Measurements from ENCODE around the gene FUT2.

The FUT2 gene

DNA sequence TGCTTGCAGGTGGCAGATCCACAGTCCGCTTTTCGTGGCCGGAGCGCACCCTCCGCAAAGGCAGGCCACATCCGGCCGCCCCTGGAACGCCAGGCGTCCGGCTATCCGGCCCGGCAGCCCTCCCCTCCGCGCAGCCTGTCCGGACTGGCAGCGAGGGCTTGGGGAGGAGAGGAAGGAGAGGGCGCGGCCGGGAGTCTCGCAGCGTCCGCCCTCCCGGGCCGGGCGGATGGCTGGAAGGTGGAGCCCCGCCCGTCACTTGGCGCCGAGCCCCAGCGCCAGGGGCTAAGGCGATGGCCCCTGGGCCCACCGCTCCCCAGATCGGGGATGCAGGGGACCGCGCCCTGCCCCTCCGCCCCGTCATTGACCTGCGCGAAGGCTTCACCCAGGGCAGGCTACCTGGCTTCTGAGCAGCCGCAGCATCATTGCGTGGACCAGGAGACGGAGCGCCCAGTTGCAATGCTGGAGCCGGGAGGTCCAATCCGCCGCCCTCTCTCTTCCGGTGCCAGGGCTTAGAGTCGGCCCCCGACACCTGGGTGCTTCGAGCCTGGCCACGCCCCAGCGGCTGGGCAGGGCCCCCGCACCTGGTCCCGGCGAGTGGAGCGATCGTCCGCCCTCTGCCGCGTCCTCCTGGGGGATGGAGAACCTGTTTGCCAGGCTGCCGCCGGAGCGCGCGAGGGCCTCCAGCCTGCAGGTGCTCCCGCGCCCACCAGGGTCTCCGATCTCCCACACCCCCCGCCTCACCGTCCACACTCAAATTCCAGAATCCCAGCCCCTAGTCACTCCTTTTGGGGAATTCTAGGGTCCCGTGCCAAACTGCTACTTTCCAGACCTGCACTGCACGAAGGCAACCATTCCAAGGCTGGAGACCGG, 57.0 kb downstream of the FUT2 start, which contains the start of gene FUT1:
FUT1 (minus strand) TSS at position 146 of the 870 bp plus-strand sequence. CDS start 1,360 bp downstream, outside the sequence.
- no peak within 1 kb of the TSS for H2BK120ac ChIP-seq (ENCODE audit: low read depth, low read length)
- peak within 1 kb of the TSS; percentile 74 for H2AK5ac ChIP-seq (ENCODE audit: low read depth, low read length)
- no peak for DNase-seq (ENCODE audit: low spot score)
- peak within 1 kb of the TSS; percentile 96 for H3K4me2 ChIP-seq (ENCODE audit: insufficient read depth, low read length, poor library complexity, severe bottlenecking)
- H3K79me1 ChIP-seq (ENCODE audit: low read depth, low read length), result peaks cover 2% of the 10 kb centered on the region
- H3K27ac ChIP-seq (replicated peaks; ENCODE audit: low read length), result no peak within 1 kb of the TSS
- H2BK15ac ChIP-seq (ENCODE audit: low read length), result peak within 1 kb of the TSS; percentile 71
- no peak within 1 kb of the TSS for H2BK5ac ChIP-seq (ENCODE audit: low read length)
- H3K9ac ChIP-seq (ENCODE audit: low read depth, low read length, poor library complexity), result peak within 1 kb of the TSS; percentile 91
- peaks cover 0 to 9% of the 10 kb centered on the region in 2 donors for H3K9me3 ChIP-seq (replicated peaks in 1 of 2; ENCODE audit: control insufficient read depth in 2 of 2, insufficient read depth in 1 of 2, low read depth in 1 of 2, low read length in 2 of 2)
- H3K4me1 ChIP-seq (ENCODE audit: control insufficient read depth in 2 of 2, insufficient read depth in 1 of 2, low read depth in 1 of 2, low read length in 2 of 2), result peaks cover 6 to 8% of the 10 kb centered on the region in 2 donors
- peak within 1 kb of the TSS; percentile 82 for H2BK12ac ChIP-seq (ENCODE audit: low read length)
- peak within 1 kb of the TSS; percentile 15 to 90 for H3K4me3 ChIP-seq (ENCODE audit: low read length in 2 of 2)
- H4K91ac ChIP-seq (ENCODE audit: low read depth, low read length, poor library complexity), result no peak within 1 kb of the TSS
- peak within 1 kb of the TSS; percentile 90 for H3K14ac ChIP-seq (ENCODE audit: low read length)
- H2AFZ ChIP-seq (ENCODE audit: low read length), result peak within 1 kb of the TSS; percentile 82
- H3K27me3 ChIP-seq (ENCODE audit: control insufficient read depth in 3 of 3, insufficient read depth in 3 of 3, low read depth in 1 of 3, low read length in 3 of 3), result peaks cover 0 to 76% (median 18%) of the 10 kb centered on the region in 3 experiments
- no peak within 1 kb of the TSS for H4K8ac ChIP-seq (ENCODE audit: low read depth, low read length)
- peak within 1 kb of the TSS; percentile 90 for H3K23ac ChIP-seq (ENCODE audit: low read depth, low read length, poor library complexity)
- peak within 1 kb of the TSS; percentile 58 for H3K18ac ChIP-seq (ENCODE audit: low read length)
- H3K36me3 ChIP-seq (replicated peaks in 1 of 2; ENCODE audit: control insufficient read depth in 2 of 2, insufficient read depth in 2 of 2, low read length in 2 of 2), result no peaks in the 10 kb centered on the region
- no peak within 1 kb of the TSS for H3K4ac ChIP-seq (ENCODE audit: low read length)
- no CpG with 5 or more reads among the region's 73 CpGs for WGBS, 2 donors (ENCODE audit: extremely low coverage in 2 of 2, insufficient read length in 2 of 2, insufficient replicate concordance in 1 of 2)

DNA sequence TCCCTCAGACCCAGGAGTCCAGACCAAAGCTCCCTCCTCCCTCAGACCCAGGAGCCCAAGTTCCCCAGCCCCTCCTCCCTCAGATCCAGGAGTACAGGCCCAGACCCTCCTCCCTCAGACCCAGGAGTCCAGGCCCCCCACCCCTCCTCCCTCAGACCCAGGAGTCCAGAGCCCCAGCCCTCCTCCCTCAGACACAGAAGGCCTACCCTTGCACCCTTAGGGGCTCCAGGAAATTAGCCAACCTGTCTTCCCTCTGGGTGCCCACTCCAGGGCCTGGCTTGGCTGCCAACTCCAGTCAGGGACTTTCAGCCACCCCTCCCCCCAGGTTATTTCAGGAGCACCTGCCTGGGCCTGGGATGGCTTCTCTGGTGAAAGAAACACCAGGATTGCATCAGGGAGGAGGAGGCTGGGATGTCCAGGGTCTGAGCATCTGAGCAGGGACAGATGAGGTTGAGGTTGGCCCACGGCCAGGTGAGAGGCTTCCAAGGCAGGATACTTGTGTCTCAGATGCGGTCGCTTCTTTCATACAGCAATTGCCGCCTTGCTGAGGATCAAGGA, 59.4 kb downstream of the FUT2 start, which contains the start of gene FGF21:
FGF21 (plus strand) TSS at position 441 of the 558 bp plus-strand sequence. CDS start 713 bp downstream, outside the sequence.
- H3K14ac ChIP-seq (ENCODE audit: low read length), result peak within 1 kb of the TSS; percentile 89
- H2AFZ ChIP-seq (ENCODE audit: low read length), result no peak within 1 kb of the TSS
- peak within 1 kb of the TSS; percentile 22 for H2BK12ac ChIP-seq (ENCODE audit: low read length)
- no peak within 1 kb of the TSS for H3K23ac ChIP-seq (ENCODE audit: low read depth, low read length, poor library complexity)
- peak within 1 kb of the TSS; percentile 53 for H4K91ac ChIP-seq (ENCODE audit: low read depth, low read length, poor library complexity)
- H3K27me3 ChIP-seq (ENCODE audit: control insufficient read depth in 3 of 3, insufficient read depth in 3 of 3, low read depth in 1 of 3, low read length in 3 of 3), result peaks cover 0 to 58% (median 18%) of the 10 kb centered on the region in 3 experiments
- peaks cover 6 to 8% of the 10 kb centered on the region in 2 donors for H3K4me1 ChIP-seq (ENCODE audit: control insufficient read depth in 2 of 2, insufficient read depth in 1 of 2, low read depth in 1 of 2, low read length in 2 of 2)
- peaks cover 2% of the 10 kb centered on the region for H3K79me1 ChIP-seq (ENCODE audit: low read depth, low read length)
- no peak within 1 kb of the TSS for H3K9ac ChIP-seq (ENCODE audit: low read depth, low read length, poor library complexity)
- WGBS, 2 donors (ENCODE audit: extremely low coverage in 2 of 2, insufficient read length in 2 of 2, insufficient replicate concordance in 1 of 2), result no CpG with 5 or more reads among the region's 4 CpGs
- H3K18ac ChIP-seq (ENCODE audit: low read length), result peak within 1 kb of the TSS; percentile 38
- no peak within 1 kb of the TSS for H2BK120ac ChIP-seq (ENCODE audit: low read depth, low read length)
- no peak for DNase-seq (ENCODE audit: low spot score)
- no peak within 1 kb of the TSS for H2BK5ac ChIP-seq (ENCODE audit: low read length)
- no peak within 1 kb of the TSS for H3K4me3 ChIP-seq (ENCODE audit: low read length in 2 of 2)
- peak within 1 kb of the TSS; percentile 82 for H2AK5ac ChIP-seq (ENCODE audit: low read depth, low read length)
- peak within 1 kb of the TSS; percentile 3 for H4K8ac ChIP-seq (ENCODE audit: low read depth, low read length)
- H3K36me3 ChIP-seq (replicated peaks in 1 of 2; ENCODE audit: control insufficient read depth in 2 of 2, insufficient read depth in 2 of 2, low read length in 2 of 2), result no peaks in the 10 kb centered on the region
- no peak within 1 kb of the TSS for H3K27ac ChIP-seq (replicated peaks; ENCODE audit: low read length)
- H3K9me3 ChIP-seq (replicated peaks in 1 of 2; ENCODE audit: control insufficient read depth in 2 of 2, insufficient read depth in 1 of 2, low read depth in 1 of 2, low read length in 2 of 2), result peaks cover 0 to 8% of the 10 kb centered on the region in 2 donors
- H3K4ac ChIP-seq (ENCODE audit: low read length), result no peak within 1 kb of the TSS
- peak within 1 kb of the TSS; percentile 89 for H2BK15ac ChIP-seq (ENCODE audit: low read length)
- peak within 1 kb of the TSS; percentile 11 for H3K4me2 ChIP-seq (ENCODE audit: insufficient read depth, low read length, poor library complexity, severe bottlenecking)

Data from neuronal stem cell (in vitro differentiated cells).